IMR-90 (cell line): ENCODE data around the gene RAB27B. TPM values are rescaled to one million over a fixed set of nuclear protein-coding genes. Genes with fewer than 3 reads are reported as not detected.

ENCODE experiments used
- ATAC-seq: fragments of 200-7000 bp; cut with Tn5 transposase; 2 replicates; pipeline ENCODE4 v1.9.1; 2020; ENCODE audit warnings: low read depth, mild to moderate bottlenecking, moderate library complexity
- BruUV-seq: library from RNA; stranded (reverse); fragments of 400-500 nt; replicated peaks from 2 replicates; lab custom pipeline; 2021; lab: Mats Ljungman, UMichigan
- CTCF ChIA-PET: fragments of 300-600 bp; formaldehyde crosslinking; extraction: SDS; loops from one replicate; lab custom pipeline; 2021; ENCODE audit warnings: antibody characterized with exemption; lab: Yijun Ruan, JAX
- POLR2A ChIA-PET: fragments of 300-600 bp; sonication (Branson Sonifier 250); formaldehyde crosslinking; loops from one replicate; lab custom pipeline; 2022; ENCODE audit warnings: antibody characterized with exemption; ENCODE audit not compliant: unreplicated experiment; lab: Charles Lee
- DNase-seq: peaks from one replicate; pipeline ENCODE4 v3.0.0; 2013
- H2AFZ ChIP-seq: replicated peaks from 2 replicates; pipeline ENCODE3; 2013; ENCODE audit warnings: low read length, mild to moderate bottlenecking; ENCODE audit not compliant: poor library complexity
- H2AK5ac ChIP-seq: 2 replicates; pipeline ENCODE4 v1.6.1; 2013; ENCODE audit warnings: low read depth, low read length, inconsistent platforms
- H2AK9ac ChIP-seq: replicated peaks from 2 replicates; pipeline ENCODE3; 2013; ENCODE audit warnings: mild to moderate bottlenecking, low read depth, low read length, moderate library complexity; ENCODE audit not compliant: poor library complexity
- H2BK120ac ChIP-seq: 2 replicates; pipeline ENCODE4 v1.6.1; 2013; ENCODE audit warnings: low read depth, low read length, inconsistent platforms
- H2BK15ac ChIP-seq: 3 replicates; pipeline ENCODE4 v1.6.1; 2013; ENCODE audit warnings: low read depth, low read length, inconsistent platforms
- H2BK20ac ChIP-seq: 2 replicates; pipeline ENCODE4 v1.6.1; 2013; ENCODE audit warnings: low read depth, mild to moderate bottlenecking, inconsistent platforms, low read length, moderate library complexity
- H2BK5ac ChIP-seq: 2 replicates; pipeline ENCODE4 v1.6.1; 2013; ENCODE audit warnings: mild to moderate bottlenecking, low read depth, low read length, inconsistent platforms; ENCODE audit not compliant: poor library complexity, severe bottlenecking
- H3K14ac ChIP-seq: replicated peaks from 2 replicates; pipeline ENCODE4 v1.6.1; 2013; ENCODE audit warnings: low read depth, low read length, inconsistent platforms
- H3K18ac ChIP-seq: 2 replicates; pipeline ENCODE4 v1.6.1; 2013; ENCODE audit warnings: low read depth, low read length, control low read depth
- H3K23ac ChIP-seq: 2 replicates; pipeline ENCODE4 v1.6.1; 2013; ENCODE audit warnings: low read depth, low read length, inconsistent platforms
- H3K27ac ChIP-seq: 2 replicates; pipeline ENCODE4 v1.5.1; 2013; ENCODE audit warnings: mild to moderate bottlenecking, control low read depth, low read length; ENCODE audit not compliant: insufficient read depth
- H3K27me3 ChIP-seq: 2 replicates; pipeline ENCODE4 v1.6.1; 2013; ENCODE audit warnings: low read length; ENCODE audit not compliant: control insufficient read depth, insufficient read depth
- H3K36me3 ChIP-seq: 2 replicates; pipeline ENCODE4 v1.6.1; 2013; ENCODE audit warnings: low read length, mixed read lengths; ENCODE audit not compliant: control insufficient read depth, insufficient read depth
- H3K4ac ChIP-seq: 2 replicates; pipeline ENCODE4 v1.6.1; 2013; ENCODE audit warnings: low read depth, low read length, inconsistent platforms
- H3K4me1 ChIP-seq: 2 replicates; pipeline ENCODE4 v1.6.1; 2013; ENCODE audit warnings: low read length, mixed read lengths; ENCODE audit not compliant: control insufficient read depth, insufficient read depth
- H3K4me2 ChIP-seq: 2 replicates; pipeline ENCODE4 v1.6.1; 2013; ENCODE audit warnings: low read depth, mild to moderate bottlenecking, control low read depth, low read length, moderate library complexity
- H3K4me3 ChIP-seq: 2 replicates; pipeline ENCODE4 v1.5.1; 2013; ENCODE audit warnings: low read depth, mild to moderate bottlenecking, control low read depth, low read length, moderate library complexity; ENCODE audit not compliant: insufficient read depth
- H3K56ac ChIP-seq: 2 replicates; pipeline ENCODE4 v1.6.1; 2013; ENCODE audit warnings: low read length, inconsistent platforms; ENCODE audit not compliant: insufficient read depth; ENCODE audit errors: extremely low read depth
- H3K79me1 ChIP-seq, 2 experiments: 2 replicates each; pipeline ENCODE4 v1.6.1; 2013; ENCODE audit warnings: low read length in 2 of 2, inconsistent platforms in 1 of 2, low read depth in 1 of 2
- H3K9ac ChIP-seq: 2 replicates; pipeline ENCODE4 v1.6.1; 2013; ENCODE audit warnings: low read depth, low read length, control low read depth
- H3K9me1 ChIP-seq: 2 replicates; pipeline ENCODE4 v1.6.1; 2013; ENCODE audit warnings: low read length, inconsistent platforms; ENCODE audit not compliant: insufficient read depth
- H3K9me3 ChIP-seq: 2 replicates; pipeline ENCODE4 v1.6.1; 2013; ENCODE audit warnings: low read length; ENCODE audit not compliant: control insufficient read depth, insufficient read depth
- H4K20me1 ChIP-seq: 2 replicates; pipeline ENCODE4 v1.6.1; 2013; ENCODE audit warnings: low read length, inconsistent platforms; ENCODE audit not compliant: insufficient read depth
- H4K5ac ChIP-seq: 2 replicates; pipeline ENCODE4 v1.6.1; 2013; ENCODE audit warnings: mild to moderate bottlenecking, low read depth, low read length, control low read depth
- H4K8ac ChIP-seq, 2 experiments: 2 replicates each; pipeline ENCODE4 v1.6.1; 2013; ENCODE audit warnings: low read depth in 2 of 2, low read length in 2 of 2, control low read depth in 1 of 2, inconsistent platforms in 1 of 2
- H4K91ac ChIP-seq: 2 replicates; pipeline ENCODE4 v1.6.1; 2013; ENCODE audit warnings: low read depth, low read length, inconsistent platforms; ENCODE audit not compliant: insufficient read depth
- BHLHE40 ChIP-seq: fragments of 150-350 bp; IDR thresholded peaks from 2 replicates; pipeline ENCODE4 v1.6.1; 2016; ENCODE audit warnings: mild to moderate bottlenecking, low read depth, low read length
- CEBPB ChIP-seq: IDR thresholded peaks from 2 replicates; pipeline ENCODE4 v1.6.1; 2012; ENCODE audit warnings: low read depth, low read length, improper control_type of control experiment
- CHD1 ChIP-seq: IDR thresholded peaks from 2 replicates; pipeline ENCODE4 v1.6.1; 2012; ENCODE audit warnings: low read depth, low read length, improper control_type of control experiment
- CTCF ChIP-seq: conservative IDR thresholded peaks from 2 replicates; pipeline ENCODE4 v1.5.1; 2012; ENCODE audit warnings: mild to moderate bottlenecking, low read depth, low read length, improper control_type of control experiment
- ELK1 ChIP-seq: fragments of 150-350 bp; IDR thresholded peaks from 2 replicates; pipeline ENCODE4 v1.6.1; 2016; ENCODE audit warnings: low read depth, mild to moderate bottlenecking, low read length, moderate library complexity, borderline replicate concordance
- FOS ChIP-seq: fragments of 150-350 bp; IDR thresholded peaks from 2 replicates; pipeline ENCODE4 v1.6.1; 2016; ENCODE audit warnings: low read depth, low read length
- MAFK ChIP-seq: IDR thresholded peaks from 2 replicates; pipeline ENCODE4 v1.6.1; 2012; ENCODE audit warnings: low read depth, low read length, improper control_type of control experiment
- MAZ ChIP-seq: IDR thresholded peaks from 2 replicates; pipeline ENCODE4 v1.6.1; 2012; ENCODE audit warnings: low read depth, mild to moderate bottlenecking, low read length, improper control_type of control experiment, moderate library complexity, borderline replicate concordance
- MXI1 ChIP-seq: IDR thresholded peaks from 2 replicates; pipeline ENCODE4 v1.6.1; 2012; ENCODE audit warnings: low read depth, mild to moderate bottlenecking, low read length, moderate library complexity, borderline replicate concordance
- NFE2L2 ChIP-seq: fragments of 150-350 bp; IDR thresholded peaks from 2 replicates; pipeline ENCODE4 v1.6.1; 2016; ENCODE audit warnings: low read depth, mild to moderate bottlenecking, low read length
- POLR2A ChIP-seq: IDR thresholded peaks from 2 replicates; pipeline ENCODE4 v1.6.1; 2012; ENCODE audit warnings: mild to moderate bottlenecking, low read depth, low read length
- RAD21 ChIP-seq: IDR thresholded peaks from 2 replicates; pipeline ENCODE4 v1.6.1; 2012; ENCODE audit warnings: low read length, improper control_type of control experiment
- RCOR1 ChIP-seq: IDR thresholded peaks from 2 replicates; pipeline ENCODE4 v1.6.1; 2012; ENCODE audit warnings: mild to moderate bottlenecking, low read length, improper control_type of control experiment; ENCODE audit not compliant: insufficient replicate concordance
- RFX5 ChIP-seq: IDR thresholded peaks from 2 replicates; pipeline ENCODE4 v1.8.0; 2012; ENCODE audit warnings: low read depth, mild to moderate bottlenecking, low read length, moderate library complexity
- SMC3 ChIP-seq: fragments of 150-350 bp; IDR thresholded peaks from 2 replicates; pipeline ENCODE4 v1.6.1; 2016; ENCODE audit warnings: low read depth, mild to moderate bottlenecking, antibody characterized with exemption, low read length, moderate library complexity
- USF2 ChIP-seq: fragments of 150-350 bp; IDR thresholded peaks from 2 replicates; pipeline ENCODE4 v1.6.1; 2017; ENCODE audit warnings: mild to moderate bottlenecking, antibody characterized with exemption, low read length, low read depth
- WGBS, 2 experiments: methylation state at CpG; one replicate each; pipeline versions ENCODE4 v1.1.5 to v1.1.7; 2013; ENCODE audit warnings: missing lambda C conversion rate in 2 of 2; ENCODE audit not compliant: insufficient read length in 1 of 2; ENCODE audit errors: extremely low coverage in 2 of 2; 5-methylcytosine and 5-hydroxymethylcytosine counted together
- dilution Hi-C: fragments of 300-500 bp; cut with HindIII; formaldehyde crosslinking; loops from one replicate; pipeline ENCODE4 v1.14.3; 2018; ENCODE audit warnings: low sequenced_read_pairs; ENCODE audit not compliant: unreplicated experiment
- in situ Hi-C: fragments of 300-500 bp; cut with MboI; formaldehyde crosslinking; loops from 3 replicates; pipeline ENCODE4 v1.14.3; 2019; ENCODE audit warnings: low sequenced_read_pairs, inconsistent platforms, mixed read lengths
- intact Hi-C: fragments of 100-400 bp; cut with micrococcal nuclease; formaldehyde crosslinking; loops from 2 replicates; pipeline ENCODE4 v1.10.0; 2022
- polyA plus RNA-seq, 3 experiments: library from polyadenylated mRNA; depleted of rRNA; stranded (reverse); fragments of >200 nt; gene quantifications; 2 replicates each; pipeline ENCODE4 v1.2.3, GENCODE V29; 2012; ENCODE audit warnings: low replicate concordance in 1 of 3
- total RNA-seq: library from RNA; depleted of rRNA; stranded (reverse); fragments of >200 nt; gene quantifications from 2 replicates; pipeline ENCODE4 v1.2.3, GENCODE V29; 2012

The RAB27B gene
- total and polyA plus RNA-seq, 2 of the 4 experiments (the other 2 are of a cell fraction): 0.24 to 1.3 TPM

GRCh38 chr18:54931152-54931551, 102.9 kb downstream of the RAB27B start:
- DNase-seq (no peak), ATAC-seq (no peak)
- Histone ChIP-seq H2BK20ac (no peak overlapping the region), H3K27me3 (no peaks in the 10 kb centered on the region), H2BK120ac (no peak overlapping the region), H3K4me3 (no peak overlapping the region), H3K18ac (no peak overlapping the region), H3K23ac (no peak overlapping the region), H3K9ac (no peak overlapping the region), H3K79me1 (no peaks in the 10 kb centered on the region), H3K27ac (no peak overlapping the region), H4K8ac (no peak overlapping the region), H3K4me1 (no peaks in the 10 kb centered on the region), H3K56ac (no peak overlapping the region), H4K5ac (no peak overlapping the region), H2BK15ac (no peak overlapping the region), H2AK9ac (no peak overlapping the region), H3K9me3 (peaks cover 3% of the 10 kb centered on the region), H2AFZ (no peak overlapping the region), H3K4ac (no peak overlapping the region), H4K20me1 (no peaks in the 10 kb centered on the region), H2AK5ac (no peak overlapping the region; the same call in 1 of the 2 replicates), H2BK5ac (no peak overlapping the region), H3K4me2 (no peak overlapping the region), H3K9me1 (peaks cover 6% of the 10 kb centered on the region; the same call in 1 of the 2 replicates), H4K91ac (no peak overlapping the region), H3K36me3 (peaks cover 7% of the 10 kb centered on the region), H3K14ac (no peak overlapping the region)
- TF ChIP-seq NFE2L2: no peak
- TF ChIP-seq MXI1: no peak
- no peak for TF ChIP-seq CTCF
- no peak for TF ChIP-seq SMC3
- no peak for TF ChIP-seq CEBPB
- no peak for TF ChIP-seq FOS
- no peak for TF ChIP-seq MAZ
- TF ChIP-seq BHLHE40: no peak
- no peak for TF ChIP-seq USF2
- no peak for TF ChIP-seq POLR2A
- TF ChIP-seq RCOR1: no peak
- TF ChIP-seq RFX5: no peak
- no peak for TF ChIP-seq ELK1
- TF ChIP-seq RAD21: no peak
- TF ChIP-seq MAFK: no peak
- no peak for TF ChIP-seq CHD1
- intact Hi-C loops: no loop called here
- BruUV-seq: no TSS peak
- ChIA-PET POLR2A (no interaction called here), CTCF (interaction anchor here (1.2 kb wide), 1 partner anchor 29 kb away, joined by 4 read pairs; no protein-coding TSS in a partner anchor)
- in situ Hi-C loops: no loop called here
- dilution Hi-C loops: no loop called here
- WGBS, 2 experiments: no CpG with 5 or more reads among the region's 4 CpGs
